DMS 273 (cell line): Measurements from ENCODE around the gene SULT1A1.
"Not testable (repeated sequence)": the region's sequence is repeated elsewhere in the genome, so short reads cannot be mapped to it uniquely, and the experiment has no call there.

Experiments
- DNase-seq: peaks from one replicate; lab custom pipeline; 2025; ENCODE audit not compliant: unreplicated experiment; lab: John Stamatoyannopoulos, UW

The SULT1A1 gene

GRCh38 chr16:28609631-28610594 lies at the start of gene SULT1A1:
Gene SULT1A1 (minus strand): TSS chr16:28610044. CDS start chr16:28608855, 1,189 bp downstream.
- DNase-seq, result no peak

DNA sequence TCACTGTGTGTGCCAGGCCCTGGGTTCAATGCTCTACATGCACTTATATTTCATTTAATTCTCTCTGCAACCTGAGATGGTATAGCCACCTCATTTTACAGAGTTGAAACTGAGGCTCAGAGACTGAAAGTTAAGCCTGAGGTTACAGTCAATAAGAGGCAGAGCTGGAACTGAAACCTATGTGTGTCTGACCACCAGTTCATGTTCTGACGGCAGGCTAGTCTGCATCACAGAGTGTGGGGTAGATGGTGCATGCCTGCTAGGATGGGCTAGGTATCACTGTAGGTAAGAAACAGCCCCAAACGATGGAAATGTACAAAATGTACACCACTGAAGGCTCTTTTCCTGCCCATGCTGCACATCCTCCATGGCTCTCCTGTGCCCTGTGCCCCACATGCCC lies 30.1 kb upstream of the SULT1A1 start:
- DNase-seq, result not testable (repeated sequence)

DNA sequence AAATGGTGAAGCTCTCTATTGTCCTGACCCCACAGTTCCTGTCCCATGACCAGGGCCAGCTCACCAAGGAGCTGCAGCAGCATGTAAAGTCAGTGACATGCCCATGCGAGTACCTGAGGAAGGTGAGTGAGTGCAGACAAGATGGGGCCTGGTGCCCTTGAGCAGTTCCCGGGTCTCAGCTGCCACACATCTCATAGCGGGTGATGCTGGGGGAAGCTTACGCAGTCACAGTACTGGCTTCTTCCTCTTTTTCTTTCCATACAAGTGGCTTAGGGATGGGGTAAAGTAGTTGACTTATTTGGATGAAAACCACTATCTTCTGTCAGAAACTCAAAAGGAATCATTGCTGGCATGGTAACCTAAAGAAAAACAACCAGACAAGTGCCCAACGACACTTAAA lies 28.5 kb upstream of the SULT1A1 start:
- DNase-seq, result not testable (repeated sequence)

GRCh38 chr16:28637765-28638164 lies 27.9 kb upstream of the SULT1A1 start, which contains the start of gene NPIPB8:
Gene NPIPB8 (plus strand): TSS chr16:28638065. CDS start chr16:28638361, 296 bp downstream.
- not testable (repeated sequence) for DNase-seq

DNA sequence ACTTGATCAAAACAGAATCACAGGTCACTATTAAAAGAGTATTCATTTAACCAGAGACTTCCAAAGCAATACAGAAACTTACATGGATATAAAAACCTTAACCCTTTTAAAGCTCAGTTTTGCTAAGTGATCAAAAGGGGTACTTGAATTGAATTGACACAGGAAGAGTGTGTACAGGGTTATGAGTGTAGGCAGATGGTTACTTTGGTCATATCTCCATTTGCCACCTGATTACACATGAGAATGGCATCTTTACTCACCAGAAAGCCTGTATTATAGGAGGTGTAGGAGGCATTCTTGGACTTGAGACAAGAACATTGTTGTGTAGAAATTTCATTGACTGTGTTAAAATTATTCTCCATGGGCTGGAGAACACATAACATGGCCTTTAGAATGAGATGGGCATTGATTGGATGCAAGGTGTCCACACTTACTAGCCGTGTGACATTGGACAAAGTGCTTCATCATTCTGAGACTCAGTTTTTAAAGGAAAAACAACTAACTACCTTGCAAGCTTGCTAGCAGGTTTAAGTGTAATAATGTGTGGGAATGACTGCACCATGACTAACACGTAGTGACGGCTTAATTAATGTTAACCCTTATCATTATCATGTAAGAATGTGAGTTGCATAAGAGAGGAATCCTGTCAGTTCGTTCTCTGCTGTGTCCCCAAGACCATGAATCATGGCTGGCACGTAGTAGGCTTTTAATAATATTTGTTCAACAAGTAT lies 26.4 kb upstream of the SULT1A1 start:
- not testable (repeated sequence) for DNase-seq

- not testable (repeated sequence) for DNase-seq
These were observed 21.1 kb upstream of the SULT1A1 start for GRCh38 chr16:28630905-28631304.

DNA sequence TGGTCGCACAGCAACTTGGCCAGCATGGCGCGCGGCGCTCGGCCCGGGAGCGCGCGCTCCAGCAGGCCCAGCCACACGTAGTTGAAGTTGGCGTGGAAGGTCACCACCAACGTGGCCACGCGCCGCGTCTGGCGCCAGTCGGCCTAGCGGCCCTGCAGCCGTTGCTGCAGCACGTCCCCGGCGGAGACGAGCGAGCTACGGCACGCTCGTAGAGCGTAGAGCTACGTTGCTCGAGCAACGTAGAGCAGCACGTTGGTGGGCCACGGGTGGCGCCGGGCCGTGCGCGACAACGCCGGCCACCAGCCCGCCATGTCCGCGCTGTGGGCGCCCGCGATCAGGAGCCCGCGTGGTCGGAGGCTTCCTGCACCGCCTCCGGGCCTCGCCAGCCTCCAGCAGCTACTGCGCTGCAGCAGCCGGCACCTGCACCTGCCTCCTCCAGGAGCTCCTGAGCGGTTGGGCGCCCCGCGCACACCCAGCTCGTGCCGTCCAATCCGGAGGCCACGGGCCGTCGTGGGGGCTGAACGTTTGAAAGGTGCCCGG lies 13.4 kb upstream of the SULT1A1 start:
- peak; percentile 81 for DNase-seq

DNA sequence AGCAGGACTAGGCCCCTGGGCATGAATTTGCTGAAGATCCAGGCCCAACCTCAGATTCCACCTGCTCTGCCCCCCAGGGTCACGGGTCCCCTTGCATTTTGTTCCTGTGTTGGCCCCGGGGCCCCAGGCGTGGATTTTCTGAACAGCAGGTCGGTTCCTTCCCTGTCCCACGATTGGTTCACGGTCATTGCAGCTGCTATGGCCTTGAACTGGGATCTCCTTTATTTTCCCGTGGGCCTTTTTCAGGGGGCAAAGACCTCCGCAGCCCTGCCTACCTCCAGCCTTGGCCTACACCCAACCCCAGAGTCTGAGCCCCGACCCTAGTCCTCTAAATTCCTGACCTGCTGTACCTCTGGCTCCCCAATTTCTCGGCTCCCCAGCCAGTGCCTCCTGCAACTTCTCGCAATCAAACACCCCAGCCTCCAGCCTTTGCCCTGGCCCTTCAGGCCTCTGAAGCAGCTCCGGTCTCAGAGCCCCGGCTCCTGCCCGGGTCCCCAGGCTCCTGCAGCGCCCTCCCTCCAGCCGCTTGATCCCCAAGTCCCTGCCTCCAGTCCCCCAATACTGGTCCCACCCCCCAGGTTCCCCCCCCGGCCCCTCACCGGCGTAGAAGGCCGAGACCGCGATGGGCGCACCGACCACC lies 12.8 kb upstream of the SULT1A1 start:
- not testable (repeated sequence) for DNase-seq

- no peak for DNase-seq
These were observed 11.8 kb upstream of the SULT1A1 start for GRCh38 chr16:28621481-28622155.

DNA sequence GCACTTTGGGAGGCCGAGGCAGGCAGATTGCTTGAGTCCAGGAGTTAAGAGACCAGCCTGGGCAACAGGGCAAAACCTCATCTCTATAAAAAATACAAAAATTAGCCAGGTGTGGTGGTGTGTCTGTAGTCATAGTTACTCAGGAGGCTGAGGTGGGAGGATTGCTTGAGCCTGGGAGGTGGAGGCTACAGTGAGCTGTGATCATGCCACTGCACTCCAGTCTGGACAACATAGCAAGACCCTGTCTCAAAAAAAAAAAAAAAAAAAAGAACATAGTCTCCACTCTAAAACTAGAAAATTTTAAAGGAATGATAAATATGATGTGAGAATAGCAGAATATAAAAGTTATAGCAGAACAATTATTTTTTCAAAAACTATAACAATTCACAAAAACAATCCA lies 10.5 kb upstream of the SULT1A1 start:
- not testable (repeated sequence) for DNase-seq

DNA sequence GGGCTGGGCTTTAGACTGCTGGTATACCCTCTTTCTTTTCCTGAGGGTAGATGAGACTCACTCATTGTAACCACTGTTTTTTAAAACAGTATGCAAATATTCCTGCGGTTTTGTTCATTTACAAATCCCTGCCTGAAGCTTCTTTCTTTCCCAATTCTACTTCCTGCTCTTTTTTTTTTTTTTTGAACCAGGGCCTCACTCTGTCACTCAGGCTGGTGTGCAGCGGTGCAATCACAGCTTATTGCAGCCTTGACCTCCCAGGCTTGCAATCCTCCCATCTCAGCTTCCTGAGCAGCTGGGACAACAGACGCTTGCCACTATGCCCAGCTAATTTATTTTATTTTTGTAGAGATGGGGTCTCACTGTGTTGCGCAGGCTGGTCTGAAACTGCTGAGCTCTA lies 8.0 kb upstream of the SULT1A1 start:
- DNase-seq, result no peak

DNA sequence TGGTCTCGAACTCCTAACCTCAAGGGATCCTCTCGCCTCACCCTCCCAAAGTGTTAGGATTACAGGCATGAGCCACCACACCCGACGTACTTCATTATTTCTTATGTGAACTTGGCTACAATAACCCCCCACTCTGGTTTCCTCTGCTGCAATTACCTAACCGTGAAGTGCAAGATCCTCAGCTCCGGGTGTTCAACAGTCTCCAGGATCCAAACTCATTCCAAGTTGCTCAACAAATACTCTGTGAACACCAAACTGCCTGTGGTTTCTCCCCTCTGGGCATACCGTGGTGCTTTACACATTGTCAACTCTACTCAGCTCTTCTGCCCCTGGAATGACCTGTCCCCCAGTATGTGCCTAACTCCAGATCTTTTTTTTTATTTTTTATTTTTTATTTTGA lies 6.8 kb upstream of the SULT1A1 start:
- no peak for DNase-seq

DNA sequence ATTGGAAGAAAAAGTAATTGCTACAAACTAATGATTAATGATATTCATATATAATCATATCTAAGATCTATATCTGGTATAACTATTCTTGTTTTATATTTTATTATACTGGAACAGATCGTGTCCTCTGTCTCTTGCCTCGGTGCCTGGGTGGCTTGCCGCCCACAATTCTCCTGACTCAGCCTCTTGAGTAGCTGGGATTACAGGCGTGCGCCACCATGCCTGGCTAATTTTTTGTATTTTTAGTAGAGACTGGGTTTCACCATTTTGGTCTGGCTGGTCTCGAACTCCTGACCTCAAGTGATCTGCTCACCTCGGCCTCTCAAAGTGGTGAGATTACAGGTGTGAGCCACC lies 6.4 kb upstream of the SULT1A1 start:
- not testable (repeated sequence) for DNase-seq

- peak; percentile 53 for DNase-seq
These were observed 5.8 kb upstream of the SULT1A1 start for GRCh38 chr16:28615486-28616223.

DNA sequence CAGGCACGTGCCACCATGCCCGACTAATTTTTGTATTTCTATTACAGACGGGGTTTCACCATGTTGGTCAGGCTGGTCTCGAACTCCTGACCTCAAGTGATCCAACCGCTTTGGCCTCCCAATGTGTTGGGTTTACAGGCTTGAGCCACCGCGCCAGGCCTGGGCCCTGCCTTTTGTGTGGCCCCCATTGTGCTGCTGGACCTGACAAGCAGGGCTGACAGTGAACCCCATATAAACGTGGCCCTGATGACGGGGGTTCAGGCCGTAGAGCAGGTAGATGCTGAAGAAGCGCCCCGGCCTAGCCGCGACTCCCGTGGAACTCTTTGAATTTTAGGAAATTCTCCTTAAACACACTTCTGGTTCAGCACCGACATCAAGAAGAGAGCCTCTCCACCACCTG lies 4.7 kb upstream of the SULT1A1 start:
- DNase-seq, result not testable (repeated sequence)

GRCh38 chr16:28613912-28614311 lies 4.1 kb upstream of the SULT1A1 start:
- DNase-seq, result not testable (repeated sequence)

DNA sequence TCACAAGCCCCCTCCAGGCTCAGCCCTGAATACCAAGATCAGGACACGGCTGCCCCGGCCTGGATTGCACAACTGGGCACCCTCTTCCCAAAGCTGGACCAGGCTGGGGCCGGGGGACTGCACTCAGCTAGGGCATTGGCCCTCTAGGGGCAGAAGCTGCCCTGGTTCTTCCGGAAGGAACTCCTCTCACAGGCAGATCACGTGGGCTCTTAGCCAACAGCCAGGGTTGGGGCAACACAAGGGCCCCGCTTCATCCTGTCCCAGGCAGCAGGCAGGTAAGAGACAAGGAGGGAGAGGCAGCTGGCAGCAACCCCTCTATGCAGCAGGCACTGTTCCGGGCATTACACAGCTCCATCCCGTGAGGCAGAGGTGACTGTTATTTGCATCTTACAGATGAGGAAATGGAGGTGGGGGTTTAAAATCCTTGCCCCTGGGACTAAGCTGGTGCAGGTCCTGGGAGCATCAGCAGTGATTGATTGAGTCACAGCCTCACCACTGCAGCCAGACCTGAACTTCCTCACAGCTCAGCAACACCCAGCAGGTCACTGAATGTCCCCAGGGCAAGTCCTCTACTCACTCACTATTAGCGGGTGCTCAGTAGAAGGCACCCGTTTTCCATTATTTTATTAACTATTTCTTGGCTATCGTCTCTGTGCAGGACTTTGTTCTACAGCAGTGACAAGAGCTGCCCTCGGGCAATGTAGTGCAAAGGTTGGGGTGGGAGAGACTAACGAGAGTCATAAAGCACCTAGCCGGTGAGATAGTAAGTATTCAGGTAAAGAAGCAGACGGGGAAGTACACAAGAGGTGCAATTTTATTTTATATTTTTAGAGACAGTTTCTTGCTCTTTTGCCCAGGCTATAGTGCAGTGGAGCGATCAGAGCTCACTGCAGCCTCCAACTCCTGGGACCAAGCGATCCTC lies 2.8 kb upstream of the SULT1A1 start:
- DNase-seq, result not testable (repeated sequence)

GRCh38 chr16:28610595-28611191 lies 849 bp upstream of the SULT1A1 start:
- DNase-seq, result no peak
